GM12878 (cell line): Measurements from ENCODE around the gene IL17RB.

Experiments
- BACH1 ChIP-seq: fragments of 450-650 bp; IDR thresholded peaks from 2 replicates; pipeline ENCODE4 v1.6.1; 2017; ENCODE audit warnings: mild to moderate bottlenecking, borderline replicate concordance
- CTCF ChIP-seq, 3 experiments: IDR thresholded peaks in 2 of 3; conservative IDR thresholded peaks in 1 of 3; 2 replicates each; pipeline ENCODE4 v1.5.1; 2011; ENCODE audit warnings: low read depth in 3 of 3, low read length in 3 of 3, mild to moderate bottlenecking in 3 of 3, control low read depth in 2 of 3, moderate library complexity in 2 of 3, inconsistent platforms in 1 of 3, mixed read lengths in 1 of 3; ENCODE audit not compliant: control insufficient read depth in 2 of 3, insufficient read depth in 1 of 3; ENCODE audit errors: extremely low read depth in 1 of 3
- EZH2 ChIP-seq: IDR thresholded peaks from 2 replicates; pipeline ENCODE4 v1.6.1; 2012; ENCODE audit warnings: low read depth, mild to moderate bottlenecking, control low read depth, inconsistent platforms, low read length, borderline replicate concordance; ENCODE audit not compliant: control insufficient read depth
- MYC ChIP-seq: IDR thresholded peaks from 2 replicates; pipeline ENCODE4 v1.6.1; 2011; ENCODE audit warnings: mild to moderate bottlenecking, low read length, moderate library complexity, inconsistent platforms; ENCODE audit not compliant: insufficient read depth, insufficient replicate concordance, insufficient read length, severe bottlenecking
- NRF1 ChIP-seq: conservative IDR thresholded peaks from 2 replicates; pipeline ENCODE4 v1.6.1; 2011; ENCODE audit warnings: mild to moderate bottlenecking, low read depth, low read length, improper control_type of control experiment
- POLR2A ChIP-seq: IDR thresholded peaks from 2 replicates; pipeline ENCODE4 v1.6.1; 2011; ENCODE audit warnings: low read depth, mild to moderate bottlenecking, low read length
- POLR2AphosphoS5 ChIP-seq: IDR thresholded peaks from 2 replicates; pipeline ENCODE4 v1.6.1; 2011; ENCODE audit warnings: mild to moderate bottlenecking, low read length, inconsistent platforms
- RAD21 ChIP-seq: IDR thresholded peaks from 2 replicates; pipeline ENCODE4 v1.6.1; 2011; ENCODE audit warnings: mild to moderate bottlenecking, low read depth, low read length, moderate library complexity; ENCODE audit not compliant: insufficient read depth
- STAT3 ChIP-seq: IDR thresholded peaks from 2 replicates; pipeline ENCODE4 v1.6.1; 2011; ENCODE audit warnings: low read depth, low read length, improper control_type of control experiment
- WRNIP1 ChIP-seq: IDR thresholded peaks from 2 replicates; pipeline ENCODE4 v1.6.1; 2011; ENCODE audit warnings: low read depth, low read length, improper control_type of control experiment, borderline replicate concordance
- TF ChIP-seq, protein P1 (sequence below): fragments of 450-650 bp; IDR thresholded peaks from 2 replicates; pipeline ENCODE4 v1.6.1; 2017; ENCODE audit warnings: mild to moderate bottlenecking

DNA sequence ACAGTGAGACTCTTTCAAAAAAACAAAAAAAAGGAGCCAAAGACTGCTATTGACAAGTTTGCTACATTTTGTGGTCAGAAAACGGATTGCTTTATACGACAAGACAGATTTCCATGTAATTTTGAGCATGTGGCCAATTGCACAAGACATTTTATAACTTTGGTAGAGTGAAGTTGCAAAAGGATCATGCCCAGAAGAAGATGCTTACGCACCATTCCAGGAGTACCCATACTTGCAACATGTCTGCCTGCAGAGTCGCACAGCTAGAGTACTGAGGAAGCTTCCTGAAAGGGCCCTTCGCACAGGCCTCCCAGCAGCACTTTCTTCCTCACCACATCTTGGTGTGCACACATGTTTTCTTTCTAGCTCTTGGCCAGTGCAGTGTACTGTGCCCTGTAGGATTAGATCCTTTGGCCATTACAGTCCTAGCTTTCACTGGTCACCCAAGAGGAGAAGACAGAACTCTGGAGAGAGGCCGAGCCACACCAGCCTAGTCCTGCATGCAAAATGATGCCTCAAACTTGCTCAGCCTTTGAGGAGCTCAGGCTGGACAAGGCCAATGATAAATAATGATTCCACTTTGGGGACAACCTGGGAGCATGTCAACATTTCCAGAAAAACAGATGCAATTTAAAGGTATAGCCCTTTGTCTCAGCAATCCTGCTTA is 11.8 kb upstream of the IL17RB start:
- TF ChIP-seq POLR2AphosphoS5 (no peak), MYC (no peak), BACH1 (no peak), CTCF (IDR thresholded peaks at IDR 0.05 in 2 of 3, conservative IDR thresholded peaks at IDR 0.05 in 1 of 3; ENCODE audit: control insufficient read depth in 2 of 3, extremely low read depth in 1 of 3, insufficient read depth in 1 of 3, low read depth in 3 of 3, low read length in 3 of 3) (no peak), NRF1 (no peak), WRNIP1 (no peak), EZH2 (no peak), RAD21 (no peak), POLR2A (no peak), STAT3 (no peak)
- TF ChIP-seq, protein P1, sequence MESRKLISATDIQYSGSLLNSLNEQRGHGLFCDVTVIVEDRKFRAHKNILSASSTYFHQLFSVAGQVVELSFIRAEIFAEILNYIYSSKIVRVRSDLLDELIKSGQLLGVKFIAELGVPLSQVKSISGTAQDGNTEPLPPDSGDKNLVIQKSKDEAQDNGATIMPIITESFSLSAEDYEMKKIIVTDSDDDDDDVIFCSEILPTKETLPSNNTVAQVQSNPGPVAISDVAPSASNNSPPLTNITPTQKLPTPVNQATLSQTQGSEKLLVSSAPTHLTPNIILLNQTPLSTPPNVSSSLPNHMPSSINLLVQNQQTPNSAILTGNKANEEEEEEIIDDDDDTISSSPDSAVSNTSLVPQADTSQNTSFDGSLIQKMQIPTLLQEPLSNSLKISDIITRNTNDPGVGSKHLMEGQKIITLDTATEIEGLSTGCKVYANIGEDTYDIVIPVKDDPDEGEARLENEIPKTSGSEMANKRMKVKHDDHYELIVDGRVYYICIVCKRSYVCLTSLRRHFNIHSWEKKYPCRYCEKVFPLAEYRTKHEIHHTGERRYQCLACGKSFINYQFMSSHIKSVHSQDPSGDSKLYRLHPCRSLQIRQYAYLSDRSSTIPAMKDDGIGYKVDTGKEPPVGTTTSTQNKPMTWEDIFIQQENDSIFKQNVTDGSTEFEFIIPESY: no peak
